Measurements from ENCODE around the gene AFF3.

AFF3 gene

DNA sequence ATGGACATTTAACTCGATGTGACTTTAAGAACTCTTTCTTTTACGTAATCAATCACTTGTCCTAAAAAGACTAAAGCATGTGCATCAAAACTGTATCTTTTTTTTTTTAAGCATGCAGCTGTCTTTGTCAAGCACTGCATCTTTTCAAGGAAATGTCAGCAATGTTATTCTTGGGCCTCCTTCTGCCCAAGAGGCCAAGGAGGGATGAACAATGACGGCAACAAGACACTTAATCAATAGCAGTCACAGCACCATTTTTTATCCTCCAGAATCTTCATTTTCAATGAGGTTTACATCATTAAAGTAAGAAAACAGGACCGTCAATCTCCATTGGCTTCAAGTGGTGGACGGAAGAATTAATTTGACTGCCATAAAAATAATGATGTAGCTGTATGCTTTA, 253.8 kb downstream of the AFF3 start:
- DNase-seq (ENCODE audit: low read depth): no peak
- no peak for TF ChIP-seq CTCF (IDR thresholded peaks at IDR 0.05; ENCODE audit: insufficient read depth, low read depth, low read length, missing control alignments)
- no peak overlapping the region for H3K4me3 ChIP-seq (ENCODE audit: low read depth, low read length)

- no peak overlapping the region for H3K4me3 ChIP-seq (ENCODE audit: low read depth, low read length)
- TF ChIP-seq CTCF (IDR thresholded peaks at IDR 0.05; ENCODE audit: insufficient read depth, low read depth, low read length, missing control alignments): no peak
- no peak for DNase-seq (ENCODE audit: low read depth)
These were observed 256.0 kb downstream of the AFF3 start for GRCh38 chr2:99886418-99886817.

- TF ChIP-seq CTCF (IDR thresholded peaks at IDR 0.05; ENCODE audit: insufficient read depth, low read depth, low read length, missing control alignments): no peak
- no peak for DNase-seq (ENCODE audit: low read depth)
- no peak overlapping the region for H3K4me3 ChIP-seq (ENCODE audit: low read depth, low read length)
These were observed 259.0 kb downstream of the AFF3 start for GRCh38 chr2:99883358-99883757.

DNA sequence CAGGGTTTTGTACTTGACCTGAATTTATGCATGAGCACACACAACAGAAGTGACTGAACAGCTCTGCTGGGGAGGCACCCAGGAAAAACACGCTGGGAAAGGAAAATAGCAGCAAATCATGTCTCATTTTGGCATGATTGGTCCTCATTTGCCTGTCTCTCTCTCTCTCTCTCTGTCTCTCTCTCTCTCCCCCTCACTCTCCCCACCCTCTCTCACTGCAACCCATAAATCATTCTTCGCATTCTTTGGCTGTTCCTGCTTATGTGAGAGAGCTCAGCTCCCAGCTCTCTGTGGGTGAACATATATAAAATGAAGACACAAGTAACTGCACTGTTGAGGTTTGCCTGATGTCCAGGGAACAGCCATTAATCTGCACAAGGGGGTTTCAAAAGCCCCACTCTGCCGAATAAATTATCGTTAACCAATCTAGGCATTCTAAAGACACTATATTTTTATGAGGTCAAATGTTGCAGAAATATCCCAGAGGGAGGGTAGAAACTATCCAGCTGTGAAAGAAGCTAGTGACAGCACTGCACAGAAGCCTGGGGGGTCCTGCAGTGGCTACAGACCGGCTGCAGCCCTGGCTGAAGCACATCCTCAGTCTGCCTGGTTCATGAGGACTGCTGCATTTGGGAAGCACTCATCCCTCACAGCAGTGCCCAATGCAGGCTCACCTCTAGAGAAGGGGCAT, 260.3 kb downstream of the AFF3 start:
- H3K4me3 ChIP-seq (ENCODE audit: low read depth, low read length): no peak overlapping the region
- no peak for TF ChIP-seq CTCF (IDR thresholded peaks at IDR 0.05; ENCODE audit: insufficient read depth, low read depth, low read length, missing control alignments)
- DNase-seq (ENCODE audit: low read depth): no peak

DNA sequence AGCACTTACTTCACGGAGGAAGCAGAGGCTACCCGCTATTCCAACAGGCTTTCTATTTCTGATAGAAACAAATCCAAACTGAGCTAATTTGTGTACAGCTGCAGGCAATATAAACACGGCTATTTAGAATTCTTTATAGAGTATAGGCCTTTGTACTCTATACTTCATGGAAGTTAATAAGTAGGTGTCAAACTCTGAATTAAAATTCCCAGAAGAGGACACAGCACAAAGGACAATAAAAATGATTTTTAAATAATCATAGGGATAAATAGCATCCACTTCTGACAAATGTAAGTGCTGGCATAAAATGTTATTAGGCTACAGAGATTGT, 261.5 kb downstream of the AFF3 start:
- no peak overlapping the region for H3K4me3 ChIP-seq (ENCODE audit: low read depth, low read length)
- no peak for TF ChIP-seq CTCF (IDR thresholded peaks at IDR 0.05; ENCODE audit: insufficient read depth, low read depth, low read length, missing control alignments)
- DNase-seq (ENCODE audit: low read depth): no peak

DNA sequence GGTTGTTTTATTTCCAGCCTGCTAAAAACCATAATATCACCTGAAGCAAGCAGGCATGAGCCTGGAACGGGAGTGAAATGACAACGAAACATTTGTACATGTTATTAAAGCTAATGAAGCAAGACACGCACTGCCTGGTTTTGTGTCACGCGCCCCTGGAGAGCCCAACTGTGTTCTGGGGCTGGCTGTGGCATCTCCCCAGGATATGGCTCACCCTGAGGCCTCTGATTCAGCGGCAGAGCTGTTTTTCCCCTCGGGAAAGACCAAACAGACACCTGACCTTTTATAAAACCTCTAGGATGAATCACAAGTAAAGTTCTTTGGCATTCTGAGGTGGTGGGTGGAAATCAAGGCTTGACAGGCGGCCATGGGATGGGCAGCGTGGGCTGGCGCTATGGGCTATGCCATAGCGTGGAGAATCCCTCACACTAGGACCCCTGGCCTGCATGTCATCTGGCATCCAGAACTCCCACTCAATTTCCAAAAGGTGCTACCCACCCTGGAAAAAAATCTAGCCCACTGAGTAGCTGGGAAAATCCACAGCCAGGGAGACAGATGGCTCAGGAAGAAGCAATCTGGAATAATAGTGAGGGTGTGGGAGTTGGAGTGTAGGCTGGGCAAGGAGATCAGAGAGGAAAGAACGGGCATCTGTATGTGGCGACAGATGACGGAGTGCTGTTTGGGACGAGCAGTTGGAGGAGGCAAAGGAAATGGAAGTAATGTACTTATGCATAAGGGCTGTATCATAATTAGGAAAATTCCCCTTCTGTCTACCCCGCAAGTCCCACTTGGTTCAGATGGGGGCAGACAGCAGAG, 262.0 kb downstream of the AFF3 start:
- TF ChIP-seq CTCF (IDR thresholded peaks at IDR 0.05; ENCODE audit: insufficient read depth, low read depth, low read length, missing control alignments): no peak
- DNase-seq (ENCODE audit: low read depth): no peak
- no peak overlapping the region for H3K4me3 ChIP-seq (ENCODE audit: low read depth, low read length)

Measured in GM12865 (cell line).